Activated B cell treated with CpG ODN at 0.5 μM for 24 hours (primary cell): ENCODE data around the gene TRIM65. TPM values are rescaled to one million over a fixed set of nuclear protein-coding genes. Genes with fewer than 3 reads are reported as not detected.

Experiments
- ATAC-seq: fragments of 200-7000 bp; cut with Tn5 transposase; one replicate; pipeline ENCODE4 v1.10.0; 2021; ENCODE audit warnings: low read depth, mild to moderate bottlenecking, moderate library complexity
- CTCF ChIA-PET: fragments of 350-600 bp; sonication (Branson Sonifier 250); formaldehyde crosslinking; loops from one replicate; lab custom pipeline; 2021; ENCODE audit warnings: antibody characterized with exemption; lab: Charles Lee
- POLR2A ChIA-PET: fragments of 350-600 bp; sonication (Branson Sonifier 250); formaldehyde crosslinking; loops from one replicate; lab custom pipeline; 2021; ENCODE audit warnings: antibody characterized with exemption; lab: Charles Lee
- DNase-seq: peaks from one replicate; pipeline ENCODE4 v3.0.0; 2022
- H3K27ac Mint-ChIP-seq: one replicate; pipeline ENCODE4 v1.8.0; 2020; ENCODE audit warnings: mixed read lengths
- H3K27me3 Mint-ChIP-seq: one replicate; pipeline ENCODE4 v1.8.0; 2021; ENCODE audit warnings: mixed read lengths
- H3K36me3 Mint-ChIP-seq: one replicate; pipeline ENCODE4 v1.8.0; 2021; ENCODE audit warnings: low read depth, mixed read lengths
- H3K4me1 Mint-ChIP-seq: one replicate; pipeline ENCODE4 v1.8.0; 2021; ENCODE audit warnings: mixed read lengths
- H3K4me3 Mint-ChIP-seq: one replicate; pipeline ENCODE4 v1.8.0; 2020; ENCODE audit warnings: mild to moderate bottlenecking, mixed read lengths
- H3K9me3 Mint-ChIP-seq: one replicate; pipeline ENCODE4 v1.8.0; 2020; ENCODE audit warnings: mixed read lengths
- CTCF ChIP-seq: fragments of 200-600 bp; IDR thresholded peaks from one replicate; pipeline ENCODE4 v1.8.0; 2022; ENCODE audit warnings: antibody characterized with exemption, mild to moderate bottlenecking
- intact Hi-C: fragments of 100-400 bp; cut with micrococcal nuclease; formaldehyde crosslinking; loops from one replicate; pipeline ENCODE4 v1.15.1; 2024
- total RNA-seq: library from RNA; stranded (reverse); gene quantifications from 2 replicates; pipeline ENCODE4 v1.2.3, GENCODE V29; 2022

The TRIM65 gene
- 20.0 and 22.4 TPM in 2 replicates for total RNA-seq

GRCh38 chr17:75896415-75897159 is at the start of gene TRIM65:
Gene TRIM65, minus strand, starts transcription at chr17:75896951. Its CDS starts 14 bp downstream, at chr17:75896937.
- peak within 1 kb of the TSS; percentile 82 for H3K4me3 Mint-ChIP-seq
- intact Hi-C loops = loop anchor here (1.0 to 2.0 kb wide), 5 partner anchors 8 to 118 kb away; partner anchors contain the start of genes MRPL38 and WBP2
- peaks cover 32% of the 10 kb centered on the region for H3K36me3 Mint-ChIP-seq
- TF ChIP-seq CTCF = no peak
- H3K4me1 Mint-ChIP-seq = peaks cover 27% of the 10 kb centered on the region
- CTCF ChIA-PET = interaction anchor here (0.6 to 2.1 kb wide), 17 partner anchors 8 to 549 kb away, joined by 3 to 12 read pairs (median 3); partner anchors contain the start of genes MRPL38, SMIM5 and WBP2
- no peaks in the 10 kb centered on the region for H3K27me3 Mint-ChIP-seq
- no peaks in the 10 kb centered on the region for H3K9me3 Mint-ChIP-seq
- ATAC-seq = peak; percentile 85
- POLR2A ChIA-PET = interaction anchor here (0.7 to 3.7 kb wide), 21 partner anchors 8 to 830 kb away, joined by 3 to 53 read pairs (median 6); partner anchors contain the start of genes ACOX1, FBF1, GALK1 and GGA3
- peak; percentile 86 for DNase-seq
- H3K27ac Mint-ChIP-seq = peak within 1 kb of the TSS; percentile 73

GRCh38 chr17:75945211-75945610 is 48.5 kb upstream of the TRIM65 start:
- no peak overlapping the region for H3K4me3 Mint-ChIP-seq
- DNase-seq (no peak), ATAC-seq (no peak)
- H3K27me3 Mint-ChIP-seq = no peaks in the 10 kb centered on the region
- no peaks in the 10 kb centered on the region for H3K9me3 Mint-ChIP-seq
- no peak for TF ChIP-seq CTCF
- POLR2A ChIA-PET = no interaction called here
- peaks cover 31% of the 10 kb centered on the region for H3K36me3 Mint-ChIP-seq
- intact Hi-C loops = no loop called here
- CTCF ChIA-PET = no interaction called here
- H3K27ac Mint-ChIP-seq = no peak overlapping the region
- H3K4me1 Mint-ChIP-seq = peaks cover 11% of the 10 kb centered on the region

- POLR2A ChIA-PET = no interaction called here
- CTCF ChIA-PET = no interaction called here
- Mint-ChIP-seq H3K27me3 (no peaks in the 10 kb centered on the region), H3K36me3 (peaks cover 18% of the 10 kb centered on the region), H3K27ac (no peak overlapping the region), H3K4me1 (peaks cover 13% of the 10 kb centered on the region), H3K4me3 (no peak overlapping the region), H3K9me3 (no peaks in the 10 kb centered on the region)
- ATAC-seq (no peak), DNase-seq (no peak)
- no peak for TF ChIP-seq CTCF
- intact Hi-C loops = no loop called here
Measured at GRCh38 chr17:75943491-75943890, 46.7 kb upstream of the TRIM65 start.

GRCh38 chr17:75942473-75942872 is 45.7 kb upstream of the TRIM65 start:
- ChIA-PET POLR2A (interaction anchor here (0.7 kb wide), 1 partner anchor 485 kb away, joined by 5 read pairs; no protein-coding TSS in a partner anchor), CTCF (no interaction called here)
- DNase-seq (no peak), ATAC-seq (no peak)
- H3K36me3 Mint-ChIP-seq = peaks cover 13% of the 10 kb centered on the region
- peaks cover 13% of the 10 kb centered on the region for H3K4me1 Mint-ChIP-seq
- H3K27ac Mint-ChIP-seq = no peak overlapping the region
- intact Hi-C loops = no loop called here
- no peak for TF ChIP-seq CTCF
- H3K4me3 Mint-ChIP-seq = no peak overlapping the region
- no peaks in the 10 kb centered on the region for H3K27me3 Mint-ChIP-seq
- H3K9me3 Mint-ChIP-seq = no peaks in the 10 kb centered on the region

GRCh38 chr17:75941442-75941819 is 44.7 kb upstream of the TRIM65 start:
- no peaks in the 10 kb centered on the region for H3K27me3 Mint-ChIP-seq
- peak overlapping the region; percentile 86 for H3K4me3 Mint-ChIP-seq
- intact Hi-C loops = loop anchor here (1.0 to 2.0 kb wide), 4 partner anchors 36 to 511 kb away; partner anchors contain the start of genes ACOX1, TEN1, UBE2O and WBP2
- no peak for TF ChIP-seq CTCF
- no peak for DNase-seq
- H3K9me3 Mint-ChIP-seq = no peaks in the 10 kb centered on the region
- peaks cover 13% of the 10 kb centered on the region for H3K4me1 Mint-ChIP-seq
- ChIA-PET CTCF (interaction anchor here (1.4 kb wide), 1 partner anchor 64 kb away, joined by 5 read pairs; no protein-coding TSS in a partner anchor), POLR2A (interaction anchor here (0.6 to 1.7 kb wide), 10 partner anchors 16 to 730 kb away, joined by 3 to 6 read pairs (median 3); partner anchors contain the start of genes ACOX1, MRPL38, SRP68 and TEN1)
- H3K36me3 Mint-ChIP-seq = peaks cover 8% of the 10 kb centered on the region
- peak overlapping the region; percentile 61 for H3K27ac Mint-ChIP-seq
- ATAC-seq = no peak
